Neural crest cell (in vitro differentiated cells): ENCODE measurements around the gene CRIM1. TPM values are rescaled to one million over a fixed set of nuclear protein-coding genes. Genes with fewer than 3 reads are reported as not detected.

Source experiments
- DNase-seq: peaks from one replicate; pipeline ENCODE4 v3.0.0; 2021; ENCODE audit warnings: low read depth, mixed read lengths, low spot score
- H3K27ac Mint-ChIP-seq: one replicate; pipeline ENCODE4 v1.8.0; 2021; ENCODE audit warnings: mild to moderate bottlenecking, mixed read lengths; ENCODE audit not compliant: unreplicated experiment
- H3K27me3 Mint-ChIP-seq: 2 replicates; pipeline ENCODE4 v1.8.0; 2021; ENCODE audit warnings: low read depth, mild to moderate bottlenecking, mixed read lengths
- H3K36me3 Mint-ChIP-seq: 2 replicates; pipeline ENCODE4 v1.8.0; 2021; ENCODE audit warnings: low read depth, mild to moderate bottlenecking, mixed read lengths
- H3K4me1 Mint-ChIP-seq: 2 replicates; pipeline ENCODE4 v1.8.0; 2021; ENCODE audit warnings: mixed read lengths
- H3K4me3 Mint-ChIP-seq: one replicate; pipeline ENCODE4 v1.8.0; 2021; ENCODE audit warnings: mild to moderate bottlenecking, mixed read lengths
- H3K9me3 Mint-ChIP-seq: 2 replicates; pipeline ENCODE4 v1.8.0; 2021; ENCODE audit warnings: mixed read lengths
- CTCF ChIP-seq: fragments of 200-600 bp; sonication (generic); conservative IDR thresholded peaks from 2 replicates; pipeline ENCODE4 v1.5.0; 2021; ENCODE audit warnings: antibody characterized with exemption, mild to moderate bottlenecking
- total RNA-seq: library from RNA; stranded (reverse); gene quantifications from 2 replicates; pipeline ENCODE4 v1.2.1, GENCODE V29; 2021

The CRIM1 gene
- total RNA-seq, 1 donor from 2014 or later: 13.8 TPM

- peaks cover 4% of the 10 kb centered on the region for H3K36me3 Mint-ChIP-seq
- no peaks in the 10 kb centered on the region for H3K27me3 Mint-ChIP-seq
- H3K4me1 Mint-ChIP-seq: peaks cover 20% of the 10 kb centered on the region
- H3K27ac Mint-ChIP-seq: no peak overlapping the region
- no peaks in the 10 kb centered on the region for H3K9me3 Mint-ChIP-seq
- no peak for TF ChIP-seq CTCF
- no peak overlapping the region for H3K4me3 Mint-ChIP-seq
- DNase-seq: no peak
These were observed 26.4 kb downstream of the CRIM1 start for GRCh38 chr2:36381993-36382392.

- no peak for DNase-seq
- Mint-ChIP-seq H3K36me3 (peaks cover 4% of the 10 kb centered on the region), H3K27ac (no peak overlapping the region), H3K4me1 (peaks cover 20% of the 10 kb centered on the region), H3K27me3 (no peaks in the 10 kb centered on the region), H3K4me3 (no peak overlapping the region), H3K9me3 (no peaks in the 10 kb centered on the region)
- no peak for TF ChIP-seq CTCF
These were observed 26.9 kb downstream of the CRIM1 start for GRCh38 chr2:36382472-36382871.

GRCh38 chr2:36383726-36384125 is 28.1 kb downstream of the CRIM1 start:
- Mint-ChIP-seq H3K27ac (no peak overlapping the region), H3K4me1 (peaks cover 17% of the 10 kb centered on the region), H3K9me3 (no peaks in the 10 kb centered on the region), H3K27me3 (no peaks in the 10 kb centered on the region), H3K36me3 (peaks cover 2% of the 10 kb centered on the region), H3K4me3 (no peak overlapping the region)
- no peak for TF ChIP-seq CTCF
- DNase-seq: no peak

- H3K4me3 Mint-ChIP-seq: no peak overlapping the region
- no peaks in the 10 kb centered on the region for H3K27me3 Mint-ChIP-seq
- no peak for TF ChIP-seq CTCF
- no peaks in the 10 kb centered on the region for H3K36me3 Mint-ChIP-seq
- H3K27ac Mint-ChIP-seq: no peak overlapping the region
- no peak for DNase-seq
- H3K9me3 Mint-ChIP-seq: no peaks in the 10 kb centered on the region
- H3K4me1 Mint-ChIP-seq: peaks cover 12% of the 10 kb centered on the region
These were observed 28.9 kb downstream of the CRIM1 start for GRCh38 chr2:36384454-36384853.

GRCh38 chr2:36385603-36386002 is 30.0 kb downstream of the CRIM1 start:
- no peaks in the 10 kb centered on the region for H3K9me3 Mint-ChIP-seq
- H3K4me1 Mint-ChIP-seq: peaks cover 3% of the 10 kb centered on the region
- H3K27ac Mint-ChIP-seq: no peak overlapping the region
- H3K27me3 Mint-ChIP-seq: no peaks in the 10 kb centered on the region
- no peak for TF ChIP-seq CTCF
- DNase-seq: no peak
- no peaks in the 10 kb centered on the region for H3K36me3 Mint-ChIP-seq
- no peak overlapping the region for H3K4me3 Mint-ChIP-seq
